Astrocyte (in vitro differentiated cells and primary cell): ENCODE results near the gene KCP. TPM values are rescaled to one million over a fixed set of nuclear protein-coding genes. Genes with fewer than 3 reads are reported as not detected.

Experiments used
- DNase-seq: peaks from one replicate; pipeline ENCODE4 v3.0.0-alpha.2; 2010; ENCODE audit warnings: low read depth
- FAIRE-seq: peaks from 2 replicates; lab custom pipeline; 2011; peaks lifted over from hg19 to GRCh38; lab: Jason Lieb, UNC
- H2AFZ ChIP-seq: 2 replicates; pipeline ENCODE4 v1.6.0; 2012; ENCODE audit warnings: low read depth, low read length, inconsistent platforms
- H3K27ac ChIP-seq: 2 replicates; pipeline ENCODE4 v1.5.1; 2011; ENCODE audit warnings: low read depth, low read length, inconsistent platforms
- H3K27me3 ChIP-seq: 2 replicates; pipeline ENCODE4 v1.6.0; 2011; ENCODE audit warnings: low read length, inconsistent platforms; ENCODE audit not compliant: insufficient read depth
- H3K36me3 ChIP-seq: 2 replicates; pipeline ENCODE4 v1.5.1; 2011; ENCODE audit warnings: low read length, inconsistent platforms; ENCODE audit not compliant: insufficient read depth
- H3K4me1 ChIP-seq: 2 replicates; pipeline ENCODE4 v1.5.1; 2011; ENCODE audit warnings: low read length, inconsistent platforms; ENCODE audit not compliant: insufficient read depth
- H3K4me2 ChIP-seq: 2 replicates; pipeline ENCODE4 v1.6.0; 2012; ENCODE audit warnings: low read length, inconsistent platforms
- H3K4me3 ChIP-seq: 2 replicates; pipeline ENCODE4 v1.5.1; 2011; ENCODE audit warnings: low read depth, mild to moderate bottlenecking, low read length, inconsistent platforms; ENCODE audit not compliant: insufficient read depth
- H3K79me2 ChIP-seq: 2 replicates; pipeline ENCODE4 v1.6.0; 2012; ENCODE audit warnings: mild to moderate bottlenecking, low read length, inconsistent platforms; ENCODE audit not compliant: insufficient read depth
- H3K9ac ChIP-seq: 2 replicates; pipeline ENCODE4 v1.6.0; 2012; ENCODE audit warnings: mild to moderate bottlenecking, low read length, inconsistent platforms
- H3K9me3 ChIP-seq: 2 replicates; pipeline ENCODE4 v1.5.1; 2012; ENCODE audit warnings: low read depth, mild to moderate bottlenecking, low read length, inconsistent platforms; ENCODE audit not compliant: insufficient read depth
- H4K20me1 ChIP-seq: 2 replicates; pipeline ENCODE4 v1.6.0; 2012; ENCODE audit warnings: low read length, inconsistent platforms; ENCODE audit not compliant: insufficient read depth
- H3K27ac Mint-ChIP-seq: one replicate; pipeline ENCODE4 v1.8.0; 2021; ENCODE audit warnings: mild to moderate bottlenecking, mixed read lengths; ENCODE audit not compliant: unreplicated experiment
- H3K27me3 Mint-ChIP-seq: one replicate; pipeline ENCODE4 v1.8.0; 2021; ENCODE audit warnings: low read depth, mixed read lengths; ENCODE audit not compliant: unreplicated experiment
- H3K36me3 Mint-ChIP-seq: one replicate; pipeline ENCODE4 v1.8.0; 2021; ENCODE audit warnings: low read depth, mixed read lengths; ENCODE audit not compliant: unreplicated experiment
- H3K4me1 Mint-ChIP-seq: one replicate; pipeline ENCODE4 v1.8.0; 2021; ENCODE audit warnings: low read depth, mixed read lengths; ENCODE audit not compliant: unreplicated experiment
- H3K4me3 Mint-ChIP-seq: one replicate; pipeline ENCODE4 v1.8.0; 2021; ENCODE audit warnings: mild to moderate bottlenecking, moderate library complexity, mixed read lengths; ENCODE audit not compliant: unreplicated experiment
- H3K9me3 Mint-ChIP-seq: one replicate; pipeline ENCODE4 v1.8.0; 2021; ENCODE audit warnings: mild to moderate bottlenecking, mixed read lengths; ENCODE audit not compliant: unreplicated experiment
- CTCF ChIP-seq: IDR thresholded peaks from 2 replicates; pipeline ENCODE4 v1.5.1; 2011; ENCODE audit warnings: low read depth, mild to moderate bottlenecking, inconsistent platforms, low read length, moderate library complexity; ENCODE audit not compliant: insufficient read depth
- EZH2 ChIP-seq: IDR thresholded peaks from 2 replicates; pipeline ENCODE4 v1.6.1; 2012; ENCODE audit warnings: mild to moderate bottlenecking, low read length, inconsistent platforms; ENCODE audit not compliant: insufficient read depth
- total RNA-seq: library from RNA; stranded (reverse); gene quantifications from 2 replicates; pipeline ENCODE4 v1.2.1, GENCODE V29; 2021

Gene KCP
- total RNA-seq, 1 donor from 2014 or later: 0.20 TPM

- no peak overlapping the region for H3K4me3 Mint-ChIP-seq
- no peaks in the 10 kb centered on the region for H3K27me3 ChIP-seq
- no peaks in the 10 kb centered on the region for H3K4me1 Mint-ChIP-seq
- H4K20me1 ChIP-seq: no peaks in the 10 kb centered on the region
- no peaks in the 10 kb centered on the region for H3K36me3 ChIP-seq
- peaks cover 35% of the 10 kb centered on the region for H3K27me3 Mint-ChIP-seq
- no peak overlapping the region for H3K4me3 ChIP-seq
- no peak overlapping the region for H2AFZ ChIP-seq
- H3K36me3 Mint-ChIP-seq: no peaks in the 10 kb centered on the region
- no peaks in the 10 kb centered on the region for H3K4me1 ChIP-seq
- no peak overlapping the region for H3K4me2 ChIP-seq
- H3K27ac Mint-ChIP-seq: no peak overlapping the region
- no peak for FAIRE-seq
- DNase-seq: no peak
- no peaks in the 10 kb centered on the region for H3K9me3 ChIP-seq
- no peaks in the 10 kb centered on the region for H3K79me2 ChIP-seq
- TF ChIP-seq CTCF: no peak
- TF ChIP-seq EZH2: no peak
- H3K9me3 Mint-ChIP-seq: no peaks in the 10 kb centered on the region
- H3K27ac ChIP-seq: no peak overlapping the region
- H3K9ac ChIP-seq: no peak overlapping the region
These were observed 32.0 kb downstream of the KCP start for GRCh38 chr7:128878226-128879105.

- Histone ChIP-seq H3K27ac (no peak overlapping the region), H4K20me1 (no peaks in the 10 kb centered on the region), H3K4me1 (no peaks in the 10 kb centered on the region), H3K4me2 (no peak overlapping the region), H3K27me3 (no peaks in the 10 kb centered on the region), H3K79me2 (no peaks in the 10 kb centered on the region), H3K36me3 (no peaks in the 10 kb centered on the region), H3K4me3 (no peak overlapping the region), H2AFZ (no peak overlapping the region), H3K9me3 (no peaks in the 10 kb centered on the region), H3K9ac (no peak overlapping the region)
- no peaks in the 10 kb centered on the region for H3K4me1 Mint-ChIP-seq
- H3K4me3 Mint-ChIP-seq: no peak overlapping the region
- H3K27ac Mint-ChIP-seq: no peak overlapping the region
- no peak for TF ChIP-seq CTCF
- no peak for TF ChIP-seq EZH2
- DNase-seq (no peak), FAIRE-seq (no peak)
- H3K27me3 Mint-ChIP-seq: peaks cover 35% of the 10 kb centered on the region
- H3K9me3 Mint-ChIP-seq: no peaks in the 10 kb centered on the region
- H3K36me3 Mint-ChIP-seq: no peaks in the 10 kb centered on the region
These were observed 32.8 kb downstream of the KCP start for GRCh38 chr7:128877756-128878120.
